Measurements from ENCODE around the gene SPDYE6.
A peak's percentile ranks its signal among the peaks of the same experiment; 100 is the strongest.
"Not testable (repeated sequence)": the region's sequence is repeated elsewhere in the genome, so short reads cannot be mapped to it uniquely, and the experiment has no call there.

The SPDYE6 gene

GRCh38 chr7:102356344-102356743, at the start of gene SPDYE6:
SPDYE6 (minus strand) TSS chr7:102356444; CDS start chr7:102356023, 421 bp downstream.
- not testable (repeated sequence) for DNase-seq (ENCODE audit: low read depth)

- not testable (repeated sequence) for DNase-seq (ENCODE audit: low read depth)
Observed at GRCh38 chr7:102404862-102405188, 48.6 kb upstream of the SPDYE6 start.

GRCh38 chr7:102404005-102404861, 48.0 kb upstream of the SPDYE6 start:
- DNase-seq (ENCODE audit: low read depth), result no peak

- DNase-seq (ENCODE audit: low read depth), result no peak
Observed at GRCh38 chr7:102403563-102403962, 47.3 kb upstream of the SPDYE6 start.

GRCh38 chr7:102400360-102400759, 44.1 kb upstream of the SPDYE6 start:
- no peak for DNase-seq (ENCODE audit: low read depth)

GRCh38 chr7:102398543-102398942, 42.3 kb upstream of the SPDYE6 start:
- no peak for DNase-seq (ENCODE audit: low read depth)

- DNase-seq (ENCODE audit: low read depth), result no peak
Observed at GRCh38 chr7:102396710-102397019, 40.4 kb upstream of the SPDYE6 start.

GRCh38 chr7:102395873-102396709, 39.8 kb upstream of the SPDYE6 start, which contains the start of gene PRKRIP1:
PRKRIP1 (plus strand) TSS chr7:102396363; CDS start chr7:102396412, 49 bp downstream.
- DNase-seq (ENCODE audit: low read depth), result no peak

GRCh38 chr7:102395592-102395872, 39.3 kb upstream of the SPDYE6 start:
- DNase-seq (ENCODE audit: low read depth), result no peak

GRCh38 chr7:102393467-102393866, 37.2 kb upstream of the SPDYE6 start:
- peak; percentile 84 for DNase-seq (ENCODE audit: low read depth)

- no peak for DNase-seq (ENCODE audit: low read depth)
Observed at GRCh38 chr7:102392330-102392729, 36.1 kb upstream of the SPDYE6 start.

- no peak for DNase-seq (ENCODE audit: low read depth)
Observed at GRCh38 chr7:102390697-102391484, 34.6 kb upstream of the SPDYE6 start.

- DNase-seq (ENCODE audit: low read depth), result no peak
Observed at GRCh38 chr7:102389810-102390209, 33.6 kb upstream of the SPDYE6 start.

- no peak for DNase-seq (ENCODE audit: low read depth)
Observed at GRCh38 chr7:102387064-102387463, 30.8 kb upstream of the SPDYE6 start.

GRCh38 chr7:102381696-102382425, 25.6 kb upstream of the SPDYE6 start:
- not testable (repeated sequence) for DNase-seq (ENCODE audit: low read depth)

- not testable (repeated sequence) for DNase-seq (ENCODE audit: low read depth)
Observed at GRCh38 chr7:102380837-102381236, 24.6 kb upstream of the SPDYE6 start.

- no peak for DNase-seq (ENCODE audit: low read depth)
Observed at GRCh38 chr7:102376964-102377466, 20.8 kb upstream of the SPDYE6 start.

- not testable (repeated sequence) for DNase-seq (ENCODE audit: low read depth)
Observed at GRCh38 chr7:102372796-102373195, 16.6 kb upstream of the SPDYE6 start.

- not testable (repeated sequence) for DNase-seq (ENCODE audit: low read depth)
Observed at GRCh38 chr7:102370038-102370437, 13.8 kb upstream of the SPDYE6 start.

GRCh38 chr7:102365390-102365789, 9.1 kb upstream of the SPDYE6 start:
- DNase-seq (ENCODE audit: low read depth), result not testable (repeated sequence)

- not testable (repeated sequence) for DNase-seq (ENCODE audit: low read depth)
Observed at GRCh38 chr7:102364394-102364886, 8.2 kb upstream of the SPDYE6 start.

Data from HS-27A (cell line).